Gastroesophageal sphincter (tissue), 4 donors: ENCODE measurements around the gene TNFRSF8. TPM values are rescaled to one million over a fixed set of nuclear protein-coding genes. Genes with fewer than 3 reads are reported as not detected.

ENCODE experiments used
- ATAC-seq: fragments of 150-250 bp; one replicate; pipeline ENCODE4 v1.9.1; 2016; ENCODE audit warnings: mild to moderate bottlenecking, moderate library complexity
- H3K27ac ChIP-seq, 4 donors: fragments of 200-600 bp; sonication (generic) in 3 of 4; 1 replicate in 3 of 4; 2 replicates in 1 of 4; pipeline ENCODE4 v1.5.1; 2016 to 2019
- H3K27me3 ChIP-seq: fragments of 200-600 bp; sonication (generic); one replicate; pipeline ENCODE4 v1.5.1; 2019
- H3K36me3 ChIP-seq, 2 donors: fragments of 200-600 bp; sonication (generic); one replicate each; pipeline ENCODE4 v1.5.1; 2019; ENCODE audit warnings: control low read depth in 1 of 2
- H3K4me1 ChIP-seq, 3 donors: fragments of 200-600 bp; sonication (generic); 1 replicate in 2 of 3; 2 replicates in 1 of 3; pipeline ENCODE4 v1.5.1; 2016 to 2019; ENCODE audit warnings: control low read depth in 2 of 3
- H3K4me3 ChIP-seq, 2 donors: fragments of 200-600 bp; sonication (generic); one replicate each; pipeline ENCODE4 v1.5.1; 2019; ENCODE audit warnings: mild to moderate bottlenecking in 1 of 2, moderate library complexity in 1 of 2
- H3K9me3 ChIP-seq, 3 donors: fragments of 200-600 bp; sonication (generic); one replicate each; pipeline ENCODE4 v1.5.1; 2017 to 2019; ENCODE audit warnings: control low read depth in 2 of 3
- CTCF ChIP-seq, 4 experiments: fragments of 200-600 bp in 2 of 4; fragments of 450-650 bp in 2 of 4; sonication (generic) in 1 of 4; IDR thresholded peaks; one replicate each; pipeline ENCODE4 v1.5.1; 2017 to 2019; ENCODE audit warnings: antibody characterized with exemption in 4 of 4, mild to moderate bottlenecking in 2 of 4, moderate library complexity in 2 of 4
- EP300 ChIP-seq: sonication (generic); formaldehyde crosslinking; IDR thresholded peaks from one replicate; pipeline ENCODE4 v1.6.1; 2017; ENCODE audit warnings: antibody characterized with exemption, mild to moderate bottlenecking
- POLR2A ChIP-seq, 2 donors: fragments of 450-650 bp; IDR thresholded peaks; one replicate each; pipeline ENCODE4 v1.6.1; 2017; ENCODE audit warnings: antibody characterized with exemption in 2 of 2, mild to moderate bottlenecking in 2 of 2, moderate library complexity in 1 of 2
- POLR2AphosphoS5 ChIP-seq: sonication (generic); formaldehyde crosslinking; IDR thresholded peaks from one replicate; pipeline ENCODE4 v1.6.1; 2017; ENCODE audit warnings: antibody characterized with exemption
- WGBS, 2 donors: methylation state at CpG; one replicate each; pipeline ENCODE4 v1.1.5; 2018; ENCODE audit warnings: low coverage in 1 of 2; 5-methylcytosine and 5-hydroxymethylcytosine counted together
- total RNA-seq, 4 donors: library from RNA; depleted of rRNA; stranded (reverse); fragments of >200 nt; gene quantifications; one replicate each; pipeline ENCODE4 v1.1.0, GENCODE V29; 2016

The TNFRSF8 gene
- total RNA-seq, 4 donors from 2014 or later = 0.47 to 4.2 (median 1.4) TPM

GRCh38 chr1:12067900-12068821 is 5.1 kb downstream of the TNFRSF8 start:
- no peaks in the 10 kb centered on the region for H3K36me3 ChIP-seq
- H3K27ac ChIP-seq = no peak overlapping the region
- no peaks in the 10 kb centered on the region for H3K9me3 ChIP-seq
- peaks cover 0 to 18% (median 4%) of the 10 kb centered on the region in 3 donors for H3K4me1 ChIP-seq
- no peak for TF ChIP-seq POLR2AphosphoS5
- TF ChIP-seq EP300 = no peak
- no peak for TF ChIP-seq CTCF (IDR thresholded peaks at IDR 0.05)
- TF ChIP-seq POLR2A (IDR thresholded peaks at IDR 0.05) = no peak
- no peak overlapping the region for H3K4me3 ChIP-seq
- peaks cover 99% of the 10 kb centered on the region for H3K27me3 ChIP-seq
- ATAC-seq = no peak
- 14 to 83% methylated on average over 1 to 12 of the region's 14 CpGs for WGBS, 2 donors

- WGBS, 2 donors = 52 to 55% methylated on average over 2 to 10 of the region's 10 CpGs
- Histone ChIP-seq H3K4me3 (no peak overlapping the region), H3K36me3 (no peaks in the 10 kb centered on the region), H3K27ac (no peak overlapping the region), H3K9me3 (no peaks in the 10 kb centered on the region), H3K27me3 (peaks cover 91% of the 10 kb centered on the region), H3K4me1 (peaks cover 0 to 10% (median 0%) of the 10 kb centered on the region in 3 donors)
- ATAC-seq = no peak
- no peak for TF ChIP-seq POLR2A (IDR thresholded peaks at IDR 0.05)
- no peak for TF ChIP-seq EP300
- TF ChIP-seq CTCF (IDR thresholded peaks at IDR 0.05) = no peak
- no peak for TF ChIP-seq POLR2AphosphoS5
Measured at GRCh38 chr1:12069623-12070244, 6.6 kb downstream of the TNFRSF8 start.

GRCh38 chr1:12071892-12072291 is 8.8 kb downstream of the TNFRSF8 start:
- H3K27me3 ChIP-seq = peaks cover 79% of the 10 kb centered on the region
- 67 to 86% methylated on average over 2 of the region's 3 CpGs for WGBS, 2 donors
- no peak overlapping the region for H3K27ac ChIP-seq
- peaks cover 0 to 4% (median 0%) of the 10 kb centered on the region in 3 donors for H3K9me3 ChIP-seq
- H3K4me3 ChIP-seq = no peak overlapping the region
- no peak for ATAC-seq
- peaks cover 0 to 10% (median 0%) of the 10 kb centered on the region in 3 donors for H3K4me1 ChIP-seq
- TF ChIP-seq EP300 (no peak), CTCF (IDR thresholded peaks at IDR 0.05) (no peak), POLR2A (IDR thresholded peaks at IDR 0.05) (no peak), POLR2AphosphoS5 (no peak)
- H3K36me3 ChIP-seq = no peaks in the 10 kb centered on the region

GRCh38 chr1:12072741-12073140 is 9.6 kb downstream of the TNFRSF8 start:
- Histone ChIP-seq H3K9me3 (peaks cover 0 to 6% (median 0%) of the 10 kb centered on the region in 3 donors), H3K4me1 (peaks cover 0 to 9% (median 0%) of the 10 kb centered on the region in 3 donors), H3K27me3 (peaks cover 79% of the 10 kb centered on the region), H3K4me3 (no peak overlapping the region), H3K36me3 (no peaks in the 10 kb centered on the region), H3K27ac (no peak overlapping the region)
- no CpG with 5 or more reads among the region's 8 CpGs for WGBS, 2 donors
- no peak for ATAC-seq
- TF ChIP-seq EP300 (no peak), POLR2A (IDR thresholded peaks at IDR 0.05) (no peak), POLR2AphosphoS5 (no peak), CTCF (IDR thresholded peaks at IDR 0.05) (no peak)
